ENCODE results near the gene RBM47. TPM values are rescaled to one million over a fixed set of nuclear protein-coding genes. Genes with fewer than 3 reads are reported as not detected.
"Not testable (repeated sequence)": the region's sequence is repeated elsewhere in the genome, so short reads cannot be mapped to it uniquely, and the experiment has no call there.

Gene RBM47
- total RNA-seq, 1 donor from 2014 or later: 3.9 TPM

DNA sequence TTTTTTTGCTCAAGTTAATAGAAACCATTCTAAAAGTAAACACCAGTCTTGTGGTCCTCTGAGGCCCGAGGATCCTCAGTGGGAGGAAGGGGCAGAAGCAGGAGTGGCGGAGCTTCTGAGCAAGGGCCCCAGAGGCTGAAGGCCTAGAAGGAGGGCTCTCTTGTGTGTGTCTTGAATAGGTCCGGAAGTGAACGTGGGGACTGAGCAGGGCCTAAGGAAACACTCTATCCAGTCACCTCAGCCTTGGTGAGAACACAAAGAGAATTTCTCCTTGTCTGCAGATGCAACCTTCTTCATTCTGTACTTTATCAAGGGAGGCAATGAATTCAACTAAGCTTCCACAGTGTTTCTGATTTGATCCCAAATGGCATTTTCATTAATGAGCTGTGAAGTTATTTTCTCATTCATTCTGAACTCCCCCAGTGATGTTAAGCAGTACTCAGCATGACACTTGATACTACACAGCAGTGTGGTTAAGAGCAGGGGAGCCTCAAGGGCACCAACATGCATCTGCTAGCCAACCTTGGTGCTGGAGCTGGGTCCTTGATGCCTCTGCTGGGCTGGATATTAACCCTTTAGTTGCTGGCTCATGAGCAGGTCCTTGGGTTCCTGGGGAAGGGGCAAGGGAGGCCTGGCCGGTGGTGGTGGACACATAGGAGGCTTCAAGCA, 64.7 kb downstream of the RBM47 start:
- intact Hi-C loops (cut with micrococcal nuclease): no loop called here

DNA sequence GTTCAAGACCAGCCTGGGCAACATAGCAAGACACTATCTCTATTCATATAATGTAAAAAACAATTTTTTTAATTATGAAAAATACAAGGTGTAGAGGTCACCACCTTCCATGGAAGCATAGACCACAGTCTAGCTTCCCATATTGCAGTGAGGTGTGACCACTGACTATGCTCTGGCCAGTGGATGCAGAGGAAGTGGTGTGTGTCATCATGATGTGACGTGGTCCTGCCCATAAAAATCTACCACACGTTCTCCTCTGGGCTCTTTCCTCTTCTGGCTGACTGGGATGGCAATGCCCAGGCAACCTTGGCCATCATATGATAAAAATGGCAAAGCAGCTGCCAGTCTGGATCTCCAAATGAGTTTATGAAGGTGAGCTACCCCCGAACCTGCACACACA, 65.7 kb downstream of the RBM47 start:
- intact Hi-C loops (cut with micrococcal nuclease): no loop called here

DNA sequence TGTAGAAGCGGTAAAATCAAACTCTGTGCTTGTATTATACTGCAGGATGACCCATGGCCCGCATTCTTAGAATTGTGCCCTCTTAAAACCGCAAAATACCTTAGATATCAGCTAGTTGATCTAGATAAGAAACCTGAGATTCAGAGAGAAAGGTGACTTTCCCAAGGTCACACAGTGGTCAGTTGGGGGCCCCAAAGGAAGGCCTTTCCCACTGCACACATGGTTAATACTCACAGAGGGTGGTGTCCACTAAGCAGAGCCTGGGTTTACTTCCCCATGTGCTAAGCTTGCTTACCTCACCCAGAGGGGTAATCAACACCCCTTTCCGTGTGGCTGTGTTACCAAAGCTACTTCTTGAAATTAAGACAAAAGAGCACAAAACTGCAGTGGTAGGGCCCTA, 66.3 kb downstream of the RBM47 start:
- intact Hi-C loops (cut with micrococcal nuclease): no loop called here

DNA sequence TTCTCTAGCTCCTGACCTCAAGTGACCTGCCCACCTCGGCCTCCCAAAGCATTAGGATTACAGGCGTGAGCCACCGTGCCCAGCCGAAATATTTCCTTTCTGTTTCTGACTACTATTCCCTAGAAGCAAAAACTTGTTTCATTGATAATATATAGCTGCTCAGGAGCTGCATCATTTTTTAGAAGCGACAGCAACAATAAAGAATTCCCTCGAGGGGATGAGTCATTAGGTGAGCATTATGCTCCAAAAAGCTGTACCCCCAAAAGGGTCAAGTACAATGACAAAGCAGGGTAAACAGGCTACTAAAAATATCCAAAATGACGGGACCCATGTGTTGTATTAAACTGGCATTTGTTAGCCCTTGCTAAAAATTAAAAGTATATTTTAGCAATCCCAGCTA, 67.0 kb downstream of the RBM47 start:
- intact Hi-C loops (cut with micrococcal nuclease): no loop called here

DNA sequence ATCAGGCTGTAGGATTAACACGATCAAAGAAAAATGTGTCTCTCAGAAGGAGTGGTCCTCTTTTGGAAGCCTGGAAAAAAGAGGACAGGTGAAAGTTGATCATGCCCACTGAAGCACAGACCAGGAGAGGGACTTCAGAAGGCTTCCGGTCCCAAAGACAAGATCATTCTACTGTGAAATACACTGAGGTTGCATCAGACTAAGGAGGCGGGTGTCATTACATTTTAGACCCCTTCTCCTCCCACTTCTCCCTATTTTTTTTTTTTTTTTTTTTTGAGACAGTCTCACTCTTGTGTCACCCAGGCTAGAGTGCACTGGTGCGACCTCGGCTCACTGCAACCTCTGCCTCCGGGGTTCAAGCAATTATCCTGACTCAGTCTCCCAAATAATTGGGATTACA, 67.5 kb downstream of the RBM47 start:
- intact Hi-C loops (cut with micrococcal nuclease): no loop called here

DNA sequence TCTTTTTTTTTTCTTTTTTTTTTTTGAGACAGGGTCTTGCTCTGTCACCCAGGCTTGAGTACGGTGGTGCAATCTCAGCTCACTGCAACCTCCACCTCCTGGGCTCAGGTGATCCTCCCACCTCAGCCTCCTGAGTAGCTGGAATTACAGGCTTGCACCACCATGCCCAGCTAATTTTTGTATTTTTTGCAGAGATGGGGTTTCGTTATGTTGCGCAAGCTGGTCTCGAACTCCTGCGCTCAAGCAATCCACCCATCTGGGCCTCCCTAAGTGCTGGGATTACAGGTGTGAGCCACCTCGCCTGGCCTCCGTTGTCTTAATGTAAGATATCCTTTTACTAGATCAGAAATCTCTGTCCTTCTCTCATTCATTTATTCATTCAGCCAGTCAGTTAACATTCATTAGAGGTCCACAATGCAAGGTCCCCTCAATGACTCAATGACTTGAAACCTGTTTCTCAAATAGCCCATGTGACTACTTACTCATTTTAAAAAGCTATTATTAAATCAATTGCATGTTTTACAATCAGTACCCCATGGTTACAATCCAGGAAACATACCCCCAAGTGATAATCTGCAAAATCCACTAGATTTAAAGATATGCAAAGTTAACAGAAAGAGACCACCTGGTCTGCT, 68.0 kb downstream of the RBM47 start:
- intact Hi-C loops (cut with micrococcal nuclease): not testable (repeated sequence)

DNA sequence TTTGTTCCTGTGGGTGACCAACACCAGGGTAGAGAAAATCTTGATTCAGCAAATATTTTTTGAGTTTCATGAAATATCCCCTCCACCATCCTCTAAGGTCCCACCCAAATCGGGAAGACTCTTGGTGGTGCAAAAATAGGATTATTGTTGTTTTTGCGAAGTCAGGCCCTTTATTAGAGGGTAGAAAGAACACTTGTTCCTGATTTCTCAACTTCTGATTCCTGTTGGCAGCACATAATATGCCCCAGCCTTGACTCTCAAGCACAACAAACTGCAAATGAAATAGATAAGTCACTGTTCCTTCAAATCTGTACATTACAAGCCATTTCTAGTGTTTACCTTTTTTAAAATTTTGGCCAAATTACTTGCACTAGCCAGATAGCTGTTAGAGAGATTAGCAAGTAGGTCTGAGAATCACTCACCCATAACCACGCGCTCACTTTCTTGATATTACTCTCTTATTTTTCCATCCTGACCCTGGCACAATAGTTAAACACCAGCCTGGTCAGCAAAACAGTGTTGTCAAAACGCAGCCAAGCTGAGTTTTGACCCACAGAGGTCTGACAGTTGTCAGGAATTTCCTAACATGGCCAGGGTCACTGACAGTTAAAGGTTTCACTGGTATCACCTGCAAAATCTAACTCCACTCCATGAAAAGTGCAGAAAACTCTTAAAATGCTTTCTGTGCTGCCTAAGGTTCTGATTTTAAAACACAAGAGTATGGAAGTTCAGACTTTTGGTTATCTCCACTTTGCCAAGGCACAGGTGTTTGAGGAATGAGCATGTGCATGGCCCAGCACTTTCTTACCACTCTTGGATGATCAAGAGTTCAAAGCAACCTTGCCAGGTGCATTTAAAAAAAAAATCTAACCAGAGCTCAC, 69.8 kb downstream of the RBM47 start:
- intact Hi-C loops (cut with micrococcal nuclease): no loop called here

DNA sequence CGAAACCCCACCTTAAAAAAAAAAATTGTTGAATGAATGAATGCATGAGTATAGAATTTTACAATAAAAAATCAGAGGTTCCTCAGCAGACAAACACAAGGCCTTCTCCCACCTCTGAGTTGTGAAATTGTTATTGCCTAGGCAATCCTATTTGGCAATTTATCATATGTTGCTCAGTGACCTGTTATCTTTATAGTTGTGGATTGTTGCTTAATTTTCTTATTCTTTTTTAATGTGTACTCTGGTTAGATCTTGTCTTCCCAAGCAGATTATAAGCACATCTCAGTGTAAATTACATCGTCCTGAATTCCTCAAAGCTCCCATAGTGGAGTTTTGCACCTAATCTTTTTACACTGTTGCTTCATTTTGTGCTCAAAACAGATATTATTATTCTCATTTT, 71.9 kb downstream of the RBM47 start:
- intact Hi-C loops (cut with micrococcal nuclease): no loop called here

DNA sequence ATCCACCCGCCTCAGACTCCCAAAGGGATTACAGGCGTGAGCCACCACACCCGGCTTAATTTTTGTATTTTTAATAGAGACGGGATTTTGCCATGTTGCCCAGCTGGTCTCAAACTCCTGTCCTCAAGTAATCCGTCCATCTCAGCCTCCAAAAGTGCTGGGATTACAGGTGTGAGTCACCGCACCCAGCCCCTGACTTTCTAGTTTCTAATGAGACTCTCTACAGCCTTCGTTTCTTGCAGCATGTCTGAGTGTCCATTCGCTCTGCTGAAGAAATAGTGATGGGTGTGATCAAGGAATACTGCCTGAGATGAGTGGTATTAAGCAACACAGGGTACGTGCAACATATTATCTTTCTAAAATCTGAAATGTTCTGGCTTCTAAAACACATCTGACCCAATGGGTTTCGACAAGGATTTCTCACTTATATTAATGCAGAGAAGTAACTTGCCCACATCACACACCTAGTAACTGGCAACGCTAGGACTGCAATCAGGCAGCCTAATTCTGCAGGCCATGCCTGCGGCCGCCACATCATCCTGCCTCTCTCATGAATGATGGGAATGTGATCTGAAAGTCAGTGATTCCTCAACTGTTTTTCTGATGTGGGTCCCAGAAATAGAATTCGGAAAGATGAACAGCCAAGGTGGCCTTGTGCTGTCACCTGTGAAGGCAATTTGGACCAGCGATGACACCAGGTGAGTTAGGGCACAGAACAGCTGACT, 74.3 kb downstream of the RBM47 start:
- intact Hi-C loops (cut with micrococcal nuclease): no loop called here

DNA sequence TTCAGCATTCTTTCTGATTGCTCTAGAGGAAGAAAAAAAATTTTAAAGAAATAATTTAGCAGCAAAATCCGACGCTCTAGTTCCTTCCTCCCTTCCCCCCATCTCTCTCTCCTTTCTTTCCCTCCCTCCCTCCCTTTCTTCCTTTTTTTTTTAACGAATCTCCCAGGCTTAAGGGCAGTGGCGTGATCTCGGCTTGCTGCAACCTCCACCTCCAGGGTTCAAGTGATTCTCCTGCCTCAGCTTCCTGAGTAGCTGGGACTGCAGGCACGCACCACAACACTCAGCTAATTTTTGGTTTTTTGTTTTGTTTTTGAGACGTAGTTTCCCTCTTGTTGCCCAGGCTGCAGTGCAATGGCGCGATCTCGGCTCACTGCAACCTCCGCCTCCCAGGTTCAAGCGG, 75.0 kb downstream of the RBM47 start:
- intact Hi-C loops (cut with micrococcal nuclease): loop anchor here (5.0 kb wide), 2 partner anchors 73 to 402 kb away; partner anchors contain the start of gene RBM47

DNA sequence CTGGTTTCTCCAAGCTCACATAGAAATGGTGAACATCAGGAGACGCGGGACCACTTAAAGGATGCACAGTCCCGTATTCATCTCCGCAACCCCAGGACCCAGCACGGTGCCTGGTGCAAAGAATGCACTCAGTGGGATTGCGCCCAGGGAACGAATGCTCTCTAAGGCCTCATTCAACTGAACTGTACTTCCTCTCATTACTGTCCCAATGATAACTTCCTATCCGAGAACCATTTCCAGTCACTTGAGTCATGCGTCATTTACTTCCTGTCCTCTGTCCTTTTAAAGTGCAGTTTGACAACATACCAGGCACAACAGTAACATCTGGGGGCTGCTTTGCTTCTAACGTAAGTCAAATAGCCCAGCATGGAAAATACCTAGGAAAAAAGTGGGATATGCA, 75.7 kb downstream of the RBM47 start:
- intact Hi-C loops (cut with micrococcal nuclease): loop anchor here (5.0 kb wide), 2 partner anchors 73 to 402 kb away; partner anchors contain the start of gene RBM47

DNA sequence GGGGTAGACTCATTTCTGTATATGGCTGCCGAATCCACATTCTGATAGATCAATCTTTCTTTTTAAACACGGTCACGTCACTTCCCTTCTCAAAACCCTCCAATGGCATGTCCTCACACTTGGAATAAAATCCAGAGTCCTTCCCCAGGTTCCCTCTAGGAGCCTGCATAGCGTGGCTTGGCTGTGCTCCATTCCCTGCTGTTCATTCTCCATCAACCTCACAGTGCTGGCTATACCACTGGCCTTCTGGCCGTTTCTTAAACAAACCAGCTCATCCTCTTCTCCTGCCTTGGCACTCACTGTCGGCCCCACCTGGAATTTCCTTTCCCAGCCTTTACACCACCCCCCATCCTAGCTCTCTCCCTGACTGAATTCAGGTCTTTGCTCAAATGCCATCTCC, 77.1 kb downstream of the RBM47 start:
- intact Hi-C loops (cut with micrococcal nuclease): loop anchor here (5.0 kb wide), 2 partner anchors 75 to 400 kb away; partner anchors contain the start of gene RBM47

DNA sequence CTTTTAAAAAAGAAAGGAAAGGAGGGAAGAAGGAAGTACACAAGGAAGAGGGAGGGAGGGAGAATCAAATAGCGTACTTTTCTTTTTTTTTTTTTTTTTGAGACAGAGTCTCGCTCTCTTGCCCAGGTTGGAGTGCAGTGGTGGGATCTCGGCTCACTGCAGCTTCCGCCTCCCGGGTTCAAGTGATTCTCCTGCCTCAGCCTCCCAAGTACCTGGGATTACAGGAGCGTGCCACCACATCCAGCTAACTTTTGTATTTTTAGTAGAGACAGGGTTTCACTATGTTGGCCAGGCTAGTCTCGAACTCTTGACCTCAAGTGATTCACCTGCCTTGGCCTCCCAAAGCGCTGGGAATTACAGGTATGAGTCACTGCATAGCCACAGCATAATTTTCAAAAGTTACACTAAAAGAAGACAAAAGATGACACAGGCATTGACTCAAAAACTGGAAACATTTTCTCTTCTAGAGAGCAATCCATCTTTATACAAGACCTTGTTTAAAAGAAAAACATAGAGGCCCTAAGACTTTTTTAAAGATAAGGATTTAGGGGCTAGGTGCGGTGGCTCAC, 78.0 kb downstream of the RBM47 start:
- intact Hi-C loops (cut with micrococcal nuclease): loop anchor here (1.0 to 5.0 kb wide), 5 partner anchors 76 to 495 kb away; partner anchors contain the start of genes N4BP2 and RBM47

DNA sequence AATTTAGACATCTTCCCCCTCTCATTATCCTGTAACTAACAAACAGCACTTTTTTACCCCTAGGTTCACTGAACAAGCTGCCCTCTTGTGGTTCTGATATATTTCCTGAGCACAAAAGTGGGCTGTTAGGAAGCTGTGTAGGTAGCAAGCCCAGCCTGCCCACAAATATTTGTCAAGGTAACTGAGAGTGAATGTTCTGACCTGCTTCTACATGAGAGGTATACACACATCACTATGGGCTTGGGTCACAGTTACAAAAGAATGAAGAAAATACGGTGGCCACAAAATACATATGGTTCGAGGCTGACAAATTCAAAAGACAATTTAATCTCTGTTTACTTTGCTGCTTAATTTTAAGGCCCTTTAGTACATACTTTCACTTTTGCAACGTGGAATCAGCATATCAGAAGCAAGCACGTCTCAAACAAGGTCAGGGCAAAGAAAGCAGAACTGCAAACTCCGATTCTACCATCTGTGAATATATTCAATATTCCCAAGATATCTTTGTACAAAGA, 78.7 kb downstream of the RBM47 start:
- intact Hi-C loops (cut with micrococcal nuclease): loop anchor here (1.0 to 5.0 kb wide), 5 partner anchors 76 to 494 kb away; partner anchors contain the start of genes N4BP2 and RBM47

DNA sequence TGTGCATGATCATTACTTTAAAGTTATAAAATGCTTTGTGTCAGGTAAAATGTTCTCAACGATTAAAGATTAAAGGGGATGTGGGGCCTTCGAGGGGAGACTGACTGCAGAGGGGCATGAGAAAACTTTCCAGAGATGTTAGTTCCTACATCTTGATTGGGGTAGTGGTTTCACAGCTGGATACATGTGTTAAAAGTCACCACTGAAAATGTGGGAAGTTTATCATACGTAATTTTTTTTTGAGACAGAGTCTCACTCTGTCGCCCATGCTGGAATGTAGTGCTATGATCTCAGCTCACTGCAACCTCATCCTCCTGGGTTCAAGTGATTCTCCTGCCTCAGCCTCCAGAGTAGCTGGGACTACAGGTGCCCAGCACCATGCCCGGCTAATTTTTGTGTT, 79.5 kb downstream of the RBM47 start:
- intact Hi-C loops (cut with micrococcal nuclease): loop anchor here (2.0 to 5.0 kb wide), 3 partner anchors 77 to 493 kb away; partner anchors contain the start of genes N4BP2 and RBM47

DNA sequence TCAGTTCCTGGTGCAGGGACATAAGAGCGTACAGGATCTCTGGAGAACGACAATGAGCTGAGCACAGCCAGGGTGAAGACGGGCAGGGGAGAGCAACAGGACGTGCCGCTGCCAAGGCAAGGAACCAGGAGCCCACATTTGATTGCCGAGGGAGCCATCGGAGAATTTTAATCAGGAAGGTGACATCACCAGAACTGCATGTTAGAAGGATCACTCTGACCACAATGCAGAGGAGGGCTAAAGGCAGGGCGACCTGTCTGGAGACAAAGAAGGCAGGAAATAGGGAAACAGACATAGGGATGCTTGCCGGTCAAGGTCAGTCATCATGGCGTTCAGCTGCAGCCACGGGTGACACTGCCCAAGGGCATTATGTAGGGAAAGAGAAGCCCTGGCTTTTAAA, 81.4 kb downstream of the RBM47 start:
- intact Hi-C loops (cut with micrococcal nuclease): no loop called here

DNA sequence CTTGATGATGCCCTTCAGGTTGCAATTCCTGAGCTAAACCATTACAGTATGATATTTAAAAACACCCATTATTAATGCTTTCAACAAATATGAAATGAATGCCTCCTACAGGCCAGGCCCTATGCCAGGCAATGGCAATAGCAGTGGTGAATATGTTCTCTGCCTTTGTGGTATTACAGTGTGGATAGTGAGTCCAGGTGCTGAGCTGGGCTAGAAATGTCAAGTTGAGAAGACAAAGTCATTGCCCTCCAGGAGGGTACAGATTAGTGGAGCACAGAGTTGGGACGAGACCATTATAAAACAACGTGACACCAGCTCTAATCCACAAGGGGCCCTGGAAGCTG, 81.9 kb downstream of the RBM47 start:
- intact Hi-C loops (cut with micrococcal nuclease): no loop called here

DNA sequence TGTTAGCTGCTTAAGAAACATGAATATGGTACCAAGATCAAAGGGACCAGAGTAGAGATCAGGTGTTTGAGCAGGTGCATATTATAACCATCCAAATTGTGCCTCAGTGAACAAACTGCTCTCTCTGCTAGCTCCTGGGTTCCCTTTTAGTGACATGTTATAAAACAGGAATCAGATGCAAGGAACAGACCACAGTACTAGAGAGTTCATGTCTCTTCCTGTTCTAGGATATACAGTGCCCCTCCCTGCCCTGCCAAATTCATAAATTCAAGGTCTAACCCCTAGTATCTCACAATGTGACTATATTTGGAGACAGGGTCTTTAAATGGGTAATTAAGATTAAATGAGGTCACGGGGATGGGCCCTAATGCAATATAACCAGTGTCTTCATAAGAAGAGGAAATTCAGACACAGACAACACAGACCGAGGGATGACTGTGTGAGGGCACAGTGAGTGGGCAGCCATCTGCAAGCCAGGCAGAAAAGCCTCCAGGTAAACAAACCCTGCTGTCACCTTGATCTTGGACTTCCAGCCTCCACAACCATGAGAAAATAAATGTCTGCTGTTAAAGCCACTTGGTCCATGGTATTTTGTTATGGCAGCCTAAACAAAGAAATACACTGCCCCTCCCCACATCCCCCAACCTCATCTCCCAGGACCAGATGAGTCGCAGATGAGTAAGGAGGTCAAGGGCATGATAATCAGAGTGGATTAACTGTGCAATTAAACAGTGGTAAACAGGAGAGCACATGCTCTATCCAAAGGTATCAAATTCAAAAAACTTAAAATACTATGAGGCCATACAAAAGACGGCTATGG, 82.5 kb downstream of the RBM47 start:
- intact Hi-C loops (cut with micrococcal nuclease): no loop called here

DNA sequence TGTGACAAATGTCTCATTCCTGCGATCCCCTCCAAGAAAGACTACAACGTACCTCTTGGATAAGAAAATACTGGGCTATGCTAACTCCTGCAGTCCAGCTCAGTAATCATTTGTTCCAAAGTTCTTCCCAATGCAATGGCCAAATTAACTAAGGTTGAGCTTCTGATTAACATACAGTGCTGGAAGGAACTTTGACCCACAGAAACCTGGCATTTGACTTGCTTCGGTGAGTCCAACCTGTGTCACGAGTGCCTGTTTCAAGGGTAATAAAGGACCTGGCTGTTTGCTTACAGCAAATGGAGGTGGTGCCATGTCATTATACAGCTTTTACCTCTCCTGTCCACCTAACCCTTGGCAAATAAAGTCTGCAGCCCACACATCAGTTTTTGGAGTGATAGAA, 83.2 kb downstream of the RBM47 start:
- intact Hi-C loops (cut with micrococcal nuclease): no loop called here

DNA sequence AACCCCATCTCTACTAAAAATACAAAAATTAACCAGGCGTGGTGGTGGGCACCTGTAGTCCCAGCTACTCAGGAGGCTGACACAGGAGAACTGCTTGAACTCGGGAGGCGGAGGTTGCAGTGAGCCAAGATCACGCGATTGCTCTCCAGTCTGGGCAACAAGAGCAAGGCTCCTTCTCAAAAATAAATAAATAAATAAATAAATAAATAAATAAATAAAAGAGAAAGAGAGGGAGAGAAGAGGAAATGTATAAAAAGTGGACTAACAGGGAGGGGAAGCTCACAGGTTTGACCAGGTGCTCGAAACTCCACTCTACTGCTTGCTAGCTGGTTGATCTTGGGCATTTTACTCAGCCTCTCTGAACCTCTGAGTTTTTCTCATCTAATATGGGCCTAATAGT, 84.2 kb downstream of the RBM47 start:
- intact Hi-C loops (cut with micrococcal nuclease): not testable (repeated sequence)

All from T-helper 2 cell treated with Interferon-gamma antibody and Interleukin-4, amounts not matched to agents 100 ng/mL and 5 ng/mL, for 36 hours (primary cell).